Stimulated activated CD4-positive, alpha-beta T cell treated with anti-CD3 and anti-CD28 coated beads, Interleukin-4, amount 100 ng/mL, for 1 hour (primary cell): ENCODE results near the gene CIAO2B.
"Not testable (repeated sequence)": the region's sequence is repeated elsewhere in the genome, so short reads cannot be mapped to it uniquely, and the experiment has no call there.

Source experiments
- DNase-seq: peaks from one replicate; pipeline ENCODE4 v3.0.0-alpha.2; 2020

CIAO2B gene

GRCh38 chr16:66934138-66934838, at the start of gene CIAO2B:
CIAO2B (minus strand) TSS chr16:66934402; CDS start chr16:66934364, 38 bp downstream.
- peak; percentile 90 for DNase-seq

DNA sequence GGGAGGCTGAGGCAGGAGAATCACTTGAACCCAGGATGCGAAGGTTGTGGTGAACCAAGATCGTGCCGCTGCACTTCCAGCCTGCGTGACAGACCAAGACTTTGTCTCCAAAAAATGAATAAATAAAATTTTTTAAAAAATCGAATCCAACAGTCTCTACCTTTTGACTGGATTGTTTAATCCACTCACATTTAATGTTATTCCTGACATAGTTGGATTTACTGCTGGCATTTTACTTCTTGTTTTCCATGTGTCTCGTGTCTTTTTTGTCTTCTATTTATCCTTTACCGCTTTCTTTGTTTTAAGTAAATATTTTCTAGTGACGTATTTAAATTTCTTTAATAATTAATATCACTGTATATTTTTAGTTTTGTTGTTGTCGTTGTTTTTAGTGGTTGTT, 48.8 kb upstream of the CIAO2B start:
- DNase-seq, result no peak

- DNase-seq, result no peak
Observed at GRCh38 chr16:66979011-66979717, 45.0 kb upstream of the CIAO2B start.

- DNase-seq, result peak; percentile 92
Observed at GRCh38 chr16:66977341-66978113, 43.3 kb upstream of the CIAO2B start.

- no peak for DNase-seq
Observed at GRCh38 chr16:66976746-66977145, 42.5 kb upstream of the CIAO2B start.

DNA sequence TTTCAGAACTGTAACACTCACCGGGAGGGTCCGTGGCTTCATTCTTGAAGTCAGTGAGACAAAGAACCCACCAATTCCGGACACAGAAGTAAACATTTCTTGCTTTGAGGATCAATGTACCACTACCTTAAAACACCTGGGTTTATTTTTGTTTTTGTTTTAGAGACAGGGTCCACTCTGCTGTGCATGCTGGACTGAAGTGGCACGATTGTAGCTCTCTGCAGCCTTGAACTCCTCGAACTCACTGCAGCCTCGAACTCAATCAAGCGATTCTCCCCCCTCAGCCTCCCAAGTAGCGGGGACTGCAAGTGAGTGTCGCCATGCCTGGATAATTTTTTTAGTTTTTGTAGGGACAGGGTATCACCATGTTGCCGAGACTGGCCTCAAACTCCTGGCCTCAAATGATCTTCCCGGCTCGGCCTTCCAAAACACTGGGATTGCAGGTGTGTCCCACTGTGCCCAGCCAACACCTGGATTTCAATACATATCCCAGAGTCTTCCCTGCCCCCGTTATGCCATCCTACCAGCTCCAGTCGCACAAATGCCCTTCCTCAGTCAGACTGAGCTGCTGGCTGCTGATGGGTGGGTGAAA, 41.2 kb upstream of the CIAO2B start:
- DNase-seq, result no peak

- peak; percentile 46 for DNase-seq
Observed at GRCh38 chr16:66974932-66975246, 40.7 kb upstream of the CIAO2B start.

GRCh38 chr16:66974156-66974931, 40.1 kb upstream of the CIAO2B start:
- DNase-seq, result not testable (repeated sequence)

DNA sequence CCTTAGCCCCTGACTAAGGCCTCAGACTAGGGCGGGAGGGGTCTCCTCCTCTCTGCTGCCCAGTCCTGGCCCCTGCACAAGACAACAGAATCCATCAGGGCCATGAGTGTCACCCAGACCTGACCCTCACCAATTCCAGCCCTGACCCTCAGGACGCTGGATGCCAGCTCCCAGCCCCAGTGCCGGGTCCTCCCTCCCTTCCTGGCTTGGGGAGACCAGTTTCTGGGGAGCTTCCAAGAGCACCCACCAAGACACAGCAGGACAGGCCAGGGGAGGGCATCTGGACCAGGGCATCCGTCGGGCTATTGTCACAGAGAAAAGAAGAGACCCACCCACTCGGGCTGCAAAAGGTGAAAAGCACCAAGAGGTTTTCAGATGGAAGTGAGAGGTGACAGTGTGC, 39.5 kb upstream of the CIAO2B start:
- DNase-seq, result no peak

GRCh38 chr16:66972983-66973382, 38.8 kb upstream of the CIAO2B start:
- DNase-seq, result no peak

DNA sequence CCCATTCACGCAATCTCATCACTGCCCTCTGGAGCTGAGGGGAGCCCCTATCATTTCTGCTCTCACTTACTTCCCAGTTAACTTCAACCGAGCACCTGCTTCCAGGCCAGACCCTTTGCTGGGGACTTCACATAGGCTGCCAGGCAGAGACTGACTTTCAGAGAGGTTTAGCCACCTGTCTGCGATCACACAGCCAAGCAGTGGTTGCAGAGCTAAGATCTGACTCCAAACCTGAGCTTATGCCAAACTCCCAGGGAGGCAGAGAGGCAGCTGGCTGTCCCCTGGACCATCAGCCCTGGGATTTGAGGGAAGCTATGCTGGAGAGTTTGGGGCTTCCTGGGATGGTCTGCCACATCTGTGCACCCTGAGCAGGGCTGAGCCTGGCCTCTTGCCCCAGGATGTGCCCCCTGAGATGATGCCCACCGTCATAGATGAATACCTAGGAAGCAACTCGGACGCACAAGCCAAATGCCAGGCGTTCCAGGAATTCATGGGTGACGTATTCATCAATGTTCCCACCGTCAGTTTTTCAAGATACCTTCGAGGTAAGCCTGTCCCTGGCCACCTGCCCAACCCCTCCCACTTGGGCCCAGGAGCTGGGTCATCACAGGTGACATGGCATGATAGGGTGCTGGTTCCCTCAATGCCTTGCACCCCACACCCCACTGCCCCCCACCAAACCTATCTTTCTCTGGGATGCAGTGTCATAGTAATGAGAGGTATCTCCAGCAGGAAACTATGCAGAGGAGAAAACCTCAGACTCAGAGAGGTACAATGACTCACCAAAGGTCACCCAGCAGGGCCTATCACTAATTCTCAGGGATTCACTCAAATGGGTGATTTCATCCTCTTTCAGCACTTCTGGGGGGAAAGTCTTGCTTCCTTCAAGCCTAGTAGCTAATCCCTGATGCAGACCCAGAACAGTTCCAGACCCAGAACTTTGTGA, 36.8 kb upstream of the CIAO2B start:
- no peak for DNase-seq

DNA sequence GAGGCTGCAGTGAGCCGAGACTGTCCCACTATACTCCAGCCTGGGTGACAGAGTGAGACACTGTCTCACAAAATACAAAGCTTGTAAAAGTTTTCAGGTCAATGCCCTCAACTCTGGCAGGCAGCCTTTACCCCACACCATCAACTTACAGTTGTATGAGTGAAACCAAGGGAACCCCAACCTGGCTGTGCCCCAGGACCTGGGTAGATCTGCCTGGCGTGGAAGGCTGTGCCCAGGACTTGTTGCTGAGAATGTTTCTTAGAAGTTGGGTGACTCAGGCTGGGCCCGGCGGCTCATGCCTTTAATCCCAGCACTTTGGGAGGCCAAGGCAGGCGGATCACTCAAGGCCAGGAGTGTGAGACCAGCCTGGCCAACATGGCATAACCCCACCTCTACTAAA, 34.6 kb upstream of the CIAO2B start:
- no peak for DNase-seq

- DNase-seq, result no peak
Observed at GRCh38 chr16:66964049-66964448, 29.8 kb upstream of the CIAO2B start.

DNA sequence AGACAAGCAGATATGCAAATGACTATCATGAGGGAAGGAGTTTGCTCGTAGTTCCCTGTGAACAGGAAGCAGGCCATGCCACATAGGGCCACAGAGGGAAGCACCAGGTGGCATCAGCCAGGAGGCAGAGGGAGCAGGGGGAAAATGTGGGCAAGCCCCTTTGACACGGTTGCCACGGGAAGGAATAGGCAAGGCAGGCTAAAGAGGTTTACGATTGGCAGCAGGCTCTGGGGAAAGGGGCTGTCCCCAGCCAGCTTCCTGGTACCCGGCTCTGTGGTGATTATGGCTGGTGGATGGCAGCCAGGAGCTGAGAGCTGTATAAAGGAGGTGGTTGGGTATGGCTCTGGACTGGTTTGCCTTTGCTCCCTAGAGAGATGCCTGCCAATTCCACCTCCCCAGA, 27.7 kb upstream of the CIAO2B start:
- no peak for DNase-seq

DNA sequence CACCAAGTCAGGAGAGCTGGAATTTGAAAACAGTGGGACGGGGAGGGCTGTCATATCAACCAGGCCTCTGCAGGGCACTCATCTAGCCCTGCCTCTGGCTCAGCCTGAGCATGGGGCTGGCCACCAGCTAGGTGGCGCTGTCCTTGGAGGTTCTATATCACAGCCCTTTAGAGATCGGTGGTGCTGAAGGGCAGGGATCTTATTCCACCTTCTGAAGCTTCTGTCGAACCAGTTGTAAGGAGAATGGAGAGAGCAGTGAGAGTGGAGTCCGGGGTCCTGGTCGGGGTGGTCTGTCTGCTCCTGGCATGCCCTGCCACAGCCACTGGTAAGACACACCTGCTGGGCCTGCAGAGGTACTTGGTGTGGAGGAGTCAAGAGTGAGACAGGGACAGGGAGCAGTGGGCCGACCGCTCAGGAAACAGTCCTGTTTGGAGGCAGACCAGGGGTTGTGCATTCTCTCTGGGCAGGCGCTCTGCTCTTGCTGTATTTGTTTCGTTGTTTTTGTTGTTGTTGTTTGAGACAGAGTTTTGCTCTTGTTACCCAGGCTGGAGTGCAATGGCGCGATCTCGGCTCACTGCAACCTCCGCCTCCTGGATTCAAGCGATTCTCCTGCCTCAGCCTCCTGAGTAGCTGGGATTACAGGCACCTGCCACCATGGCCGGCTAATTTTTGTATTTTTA, 27.0 kb upstream of the CIAO2B start, which contains the start of gene CES3:
TSS of gene CES3 (plus strand) at position 202 of the 680 bp plus-strand sequence. CDS start at position 244, 42 bp downstream.
- peak; percentile 67 for DNase-seq

GRCh38 chr16:66960270-66960669, 26.1 kb upstream of the CIAO2B start:
- DNase-seq, result no peak

DNA sequence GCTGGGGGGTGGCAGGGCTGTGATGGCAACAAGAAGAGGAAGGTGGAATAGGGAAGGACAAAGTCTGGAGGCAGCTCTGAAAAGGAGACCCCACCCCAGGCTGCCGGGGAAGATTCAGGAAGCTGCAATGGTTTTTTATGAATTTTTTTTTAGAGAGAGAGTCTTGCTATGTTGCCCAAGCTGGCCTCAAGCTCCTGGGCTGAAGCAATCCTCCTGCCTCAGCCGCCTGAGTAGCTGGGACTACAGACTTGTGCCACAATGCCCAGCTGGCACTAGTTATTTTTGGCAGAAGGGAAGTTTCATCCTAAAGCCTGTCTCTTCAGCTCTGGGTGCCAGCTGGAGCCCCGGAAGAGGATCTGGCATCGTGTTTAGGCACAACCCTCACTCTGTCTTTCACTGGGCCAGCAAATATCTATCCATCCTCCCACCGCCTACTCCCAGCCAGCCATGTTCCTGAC, 25.5 kb upstream of the CIAO2B start:
- no peak for DNase-seq

DNA sequence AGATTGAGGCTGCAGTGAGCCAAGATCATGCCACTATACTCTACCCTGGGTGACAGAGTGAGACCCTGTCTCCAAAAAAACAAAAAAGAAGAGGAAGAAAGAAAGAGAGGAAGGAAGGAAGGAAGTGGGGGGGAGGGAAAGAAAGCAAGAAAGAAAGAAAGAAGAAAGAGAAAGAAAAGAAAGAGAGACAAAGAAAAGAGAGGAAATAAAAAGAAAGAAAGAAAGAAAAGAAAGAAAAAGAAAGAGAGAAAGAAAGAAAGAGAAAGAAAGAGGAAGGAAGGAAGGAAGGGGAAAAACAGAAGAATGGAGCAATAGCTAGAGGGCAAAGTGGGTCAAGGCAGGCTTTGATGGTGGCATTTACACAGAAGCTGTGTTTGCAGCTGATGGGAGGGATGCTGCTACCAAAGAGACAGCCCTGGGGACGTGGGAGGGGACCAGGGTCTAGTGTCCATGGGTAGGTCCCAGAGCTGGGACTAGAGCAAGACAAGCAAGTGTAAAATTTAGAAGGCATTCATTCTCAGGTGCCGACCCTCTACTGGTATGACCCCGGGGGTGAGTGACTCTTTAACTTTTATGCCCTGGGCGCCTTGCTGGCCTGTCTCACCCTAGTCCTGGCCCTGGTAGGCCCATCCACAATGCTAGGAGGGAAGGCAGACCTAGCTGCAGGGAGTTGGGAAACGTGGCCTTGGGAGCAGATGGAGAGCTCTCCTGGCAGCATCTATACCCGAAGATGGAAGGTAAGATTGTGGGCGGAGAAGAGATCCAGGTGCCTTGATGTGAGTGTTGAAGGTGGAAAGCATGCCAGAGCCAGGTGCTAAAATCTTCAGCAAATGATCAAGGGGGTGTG, 24.9 kb upstream of the CIAO2B start:
- no peak for DNase-seq

- not testable (repeated sequence) for DNase-seq
Observed at GRCh38 chr16:66956154-66956457, 21.9 kb upstream of the CIAO2B start.
